IPS-20b (cell line): ENCODE measurements around the gene INPPL1.

Experiments
- H3K27ac ChIP-seq: one replicate; pipeline ENCODE4 v1.5.1; 2013; ENCODE audit warnings: low read length
- H3K27me3 ChIP-seq: 2 replicates; pipeline ENCODE4 v1.6.1; 2013; ENCODE audit warnings: mild to moderate bottlenecking, low read length, inconsistent platforms; ENCODE audit not compliant: insufficient read depth
- H3K36me3 ChIP-seq: 2 replicates; pipeline ENCODE4 v1.6.1; 2013; ENCODE audit warnings: low read depth, mild to moderate bottlenecking, inconsistent platforms, low read length, moderate library complexity; ENCODE audit not compliant: insufficient read depth
- H3K4me1 ChIP-seq: 2 replicates; pipeline ENCODE4 v1.6.1; 2013; ENCODE audit warnings: mild to moderate bottlenecking, control low read depth, inconsistent platforms, low read length, moderate library complexity; ENCODE audit not compliant: insufficient read depth
- H3K4me3 ChIP-seq: 2 replicates; pipeline ENCODE4 v1.5.1; 2013; ENCODE audit warnings: mild to moderate bottlenecking, low read length, inconsistent platforms
- H3K9ac ChIP-seq: 2 replicates; pipeline ENCODE4 v1.6.1; 2013; ENCODE audit warnings: low read depth, mild to moderate bottlenecking, inconsistent platforms, low read length, moderate library complexity
- H3K9me3 ChIP-seq: 2 replicates; pipeline ENCODE4 v1.6.1; 2013; ENCODE audit warnings: mild to moderate bottlenecking, low read depth, low read length, inconsistent platforms; ENCODE audit not compliant: insufficient read depth

INPPL1 gene

GRCh38 chr11:72280037-72280436 lies 55.5 kb downstream of the INPPL1 start:
- no peak overlapping the region for H3K27ac ChIP-seq
- no peak overlapping the region for H3K4me3 ChIP-seq
- H3K27me3 ChIP-seq, result no peaks in the 10 kb centered on the region
- no peaks in the 10 kb centered on the region for H3K36me3 ChIP-seq
- no peak overlapping the region for H3K9ac ChIP-seq
- H3K4me1 ChIP-seq, result no peaks in the 10 kb centered on the region
- H3K9me3 ChIP-seq, result no peaks in the 10 kb centered on the region

- H3K36me3 ChIP-seq, result no peaks in the 10 kb centered on the region
- no peak overlapping the region for H3K27ac ChIP-seq
- H3K4me1 ChIP-seq, result no peaks in the 10 kb centered on the region
- no peak overlapping the region for H3K9ac ChIP-seq
- H3K4me3 ChIP-seq, result no peak overlapping the region
- no peaks in the 10 kb centered on the region for H3K9me3 ChIP-seq
- H3K27me3 ChIP-seq, result no peaks in the 10 kb centered on the region
These were observed 56.3 kb downstream of the INPPL1 start for GRCh38 chr11:72280726-72281315.

- H3K9ac ChIP-seq, result no peak overlapping the region
- H3K4me1 ChIP-seq, result no peaks in the 10 kb centered on the region
- H3K27me3 ChIP-seq, result no peaks in the 10 kb centered on the region
- no peaks in the 10 kb centered on the region for H3K36me3 ChIP-seq
- no peak overlapping the region for H3K27ac ChIP-seq
- H3K4me3 ChIP-seq, result no peak overlapping the region
- no peaks in the 10 kb centered on the region for H3K9me3 ChIP-seq
These were observed 59.4 kb downstream of the INPPL1 start for GRCh38 chr11:72283947-72284346.

- Histone ChIP-seq H3K27ac (no peak overlapping the region), H3K9me3 (no peaks in the 10 kb centered on the region), H3K27me3 (no peaks in the 10 kb centered on the region), H3K4me1 (no peaks in the 10 kb centered on the region), H3K36me3 (no peaks in the 10 kb centered on the region), H3K9ac (no peak overlapping the region), H3K4me3 (no peak overlapping the region)
These were observed 62.7 kb downstream of the INPPL1 start for GRCh38 chr11:72287293-72287692.
